ENCODE results near the gene ABCA13.

DNA sequence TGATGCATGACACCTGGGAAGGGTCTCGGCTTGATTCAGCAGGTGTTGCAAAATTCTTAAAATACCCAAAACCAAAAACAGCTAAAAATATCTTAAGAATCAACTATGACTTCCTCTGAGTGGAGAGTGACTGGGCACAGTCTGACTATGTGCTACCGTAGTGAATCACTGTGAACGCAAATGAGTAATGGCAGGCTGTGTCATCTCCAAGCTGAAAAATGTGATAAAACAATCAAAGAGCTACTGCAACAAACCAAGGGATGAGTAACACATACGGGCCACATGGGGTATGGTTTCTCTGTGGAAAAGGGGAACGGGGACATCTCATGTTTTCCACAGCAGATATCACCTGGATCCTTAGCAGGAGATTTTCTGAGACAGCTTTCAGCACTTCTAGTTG is 127.5 kb downstream of the ABCA13 start:
- TF ChIP-seq, protein P1, sequence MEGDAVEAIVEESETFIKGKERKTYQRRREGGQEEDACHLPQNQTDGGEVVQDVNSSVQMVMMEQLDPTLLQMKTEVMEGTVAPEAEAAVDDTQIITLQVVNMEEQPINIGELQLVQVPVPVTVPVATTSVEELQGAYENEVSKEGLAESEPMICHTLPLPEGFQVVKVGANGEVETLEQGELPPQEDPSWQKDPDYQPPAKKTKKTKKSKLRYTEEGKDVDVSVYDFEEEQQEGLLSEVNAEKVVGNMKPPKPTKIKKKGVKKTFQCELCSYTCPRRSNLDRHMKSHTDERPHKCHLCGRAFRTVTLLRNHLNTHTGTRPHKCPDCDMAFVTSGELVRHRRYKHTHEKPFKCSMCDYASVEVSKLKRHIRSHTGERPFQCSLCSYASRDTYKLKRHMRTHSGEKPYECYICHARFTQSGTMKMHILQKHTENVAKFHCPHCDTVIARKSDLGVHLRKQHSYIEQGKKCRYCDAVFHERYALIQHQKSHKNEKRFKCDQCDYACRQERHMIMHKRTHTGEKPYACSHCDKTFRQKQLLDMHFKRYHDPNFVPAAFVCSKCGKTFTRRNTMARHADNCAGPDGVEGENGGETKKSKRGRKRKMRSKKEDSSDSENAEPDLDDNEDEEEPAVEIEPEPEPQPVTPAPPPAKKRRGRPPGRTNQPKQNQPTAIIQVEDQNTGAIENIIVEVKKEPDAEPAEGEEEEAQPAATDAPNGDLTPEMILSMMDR (IDR thresholded peaks at IDR 0.05), result no peak
- TF ChIP-seq EZH2 (IDR thresholded peaks at IDR 0.05), result no peak

Measured in neural progenitor cell (in vitro differentiated cells).